GM18526 (cell line): ENCODE measurements around the gene NACC2.
A peak's percentile ranks its signal among the peaks of the same experiment; 100 is the strongest.

Source experiments
- POLR2A ChIP-seq: IDR thresholded peaks from 3 replicates; pipeline ENCODE4 v1.6.1; 2011; ENCODE audit not compliant: insufficient read length; ENCODE audit errors: extremely low read depth

NACC2 gene

GRCh38 chr9:136133191-136133958, 38.3 kb upstream of the NACC2 start:
- no peak for TF ChIP-seq POLR2A

- TF ChIP-seq POLR2A: no peak
Measured at GRCh38 chr9:136132512-136133050, 37.5 kb upstream of the NACC2 start.

- no peak for TF ChIP-seq POLR2A
Measured at GRCh38 chr9:136131629-136132511, 36.8 kb upstream of the NACC2 start.

- TF ChIP-seq POLR2A: no peak
Measured at GRCh38 chr9:136129176-136129575, 34.1 kb upstream of the NACC2 start.

- no peak for TF ChIP-seq POLR2A
Measured at GRCh38 chr9:136128436-136128835, 33.3 kb upstream of the NACC2 start.

GRCh38 chr9:136127313-136127712, 32.2 kb upstream of the NACC2 start:
- TF ChIP-seq POLR2A: no peak

- no peak for TF ChIP-seq POLR2A
Measured at GRCh38 chr9:136124976-136125692, 30.0 kb upstream of the NACC2 start.

- TF ChIP-seq POLR2A: no peak
Measured at GRCh38 chr9:136122425-136123383, 27.6 kb upstream of the NACC2 start.

- TF ChIP-seq POLR2A: no peak
Measured at GRCh38 chr9:136121801-136122200, 26.7 kb upstream of the NACC2 start.

- no peak for TF ChIP-seq POLR2A
Measured at GRCh38 chr9:136120438-136120844, 25.4 kb upstream of the NACC2 start.

GRCh38 chr9:136119883-136120393, 24.8 kb upstream of the NACC2 start:
- TF ChIP-seq POLR2A: no peak

- TF ChIP-seq POLR2A: peak; percentile 84
Measured at GRCh38 chr9:136119061-136119882, 24.2 kb upstream of the NACC2 start.
